Muscle of leg (tissue), 11 donors: ENCODE results near the gene SLCO2B1. TPM values are rescaled to one million over a fixed set of nuclear protein-coding genes. Genes with fewer than 3 reads are reported as not detected.

Source experiments
- DNase-seq: peaks from one replicate; pipeline ENCODE4 v3.0.0; 2013
- H3K27ac ChIP-seq: one replicate; pipeline ENCODE4 v1.5.1; 2013; ENCODE audit warnings: mild to moderate bottlenecking, low read length, control low read depth
- H3K27me3 ChIP-seq: one replicate; pipeline ENCODE4 v1.6.1; 2013; ENCODE audit warnings: low read length; ENCODE audit not compliant: control insufficient read depth, insufficient read depth
- H3K36me3 ChIP-seq: one replicate; pipeline ENCODE4 v1.6.1; 2013; ENCODE audit warnings: low read length; ENCODE audit not compliant: control insufficient read depth, insufficient read depth
- H3K4me1 ChIP-seq: one replicate; pipeline ENCODE4 v1.6.1; 2013; ENCODE audit warnings: low read length; ENCODE audit not compliant: control insufficient read depth, insufficient read depth
- H3K4me3 ChIP-seq: one replicate; pipeline ENCODE4 v1.5.1; 2013; ENCODE audit warnings: low read length, control low read depth
- H3K9me3 ChIP-seq: replicated peaks from 2 replicates; pipeline ENCODE4 v1.6.1; 2013; ENCODE audit warnings: low read depth, low read length; ENCODE audit not compliant: control insufficient read depth
- WGBS: methylation state at CpG from one replicate; pipeline ENCODE4 v1.1.5; 2013; ENCODE audit warnings: missing lambda C conversion rate; ENCODE audit not compliant: insufficient coverage; 5-methylcytosine and 5-hydroxymethylcytosine counted together
- polyA plus RNA-seq, 8 donors: library from polyadenylated mRNA; unstranded; fragments of 120-200 nt; gene quantifications; one replicate each; pipeline versions ENCODE4 v1.2.1 to v1.2.3, GENCODE V29; 2013; ENCODE audit warnings: inconsistent platforms in 1 of 8, low replicate concordance in 1 of 8; ENCODE audit not compliant: insufficient read length in 8 of 8, insufficient read depth in 1 of 8
- total RNA-seq: library from RNA; stranded (reverse); fragments of 120-200 nt; gene quantifications from one replicate; pipeline ENCODE4 v1.2.4, GENCODE V29; 2013

Gene SLCO2B1
- total and polyA plus RNA-seq, 9 donors = 8.2 to 19.3 (median 12.7) TPM

DNA sequence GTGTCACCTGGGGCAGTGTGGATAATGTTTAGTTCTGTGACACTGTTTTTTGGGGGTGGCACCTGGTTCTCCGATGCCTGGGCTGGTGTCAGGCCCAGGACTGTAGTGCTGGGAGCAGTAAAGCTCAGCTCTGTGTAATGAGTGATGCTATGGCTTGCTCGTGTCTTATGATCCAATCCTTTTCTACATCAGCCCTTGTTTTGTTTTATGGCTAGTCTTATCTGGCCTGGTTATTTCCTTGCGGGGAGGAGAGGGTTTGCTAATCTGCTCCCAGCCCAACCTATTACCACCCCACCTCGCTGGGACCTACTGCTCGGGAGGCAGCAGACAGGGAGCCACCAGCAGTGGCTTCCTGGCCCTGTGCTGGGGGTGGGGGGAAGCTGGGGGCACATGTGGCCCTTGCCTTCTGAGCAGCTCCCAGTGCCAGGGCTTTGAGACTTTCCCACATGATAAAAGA lies 54.7 kb downstream of the SLCO2B1 start:
- Histone ChIP-seq H3K27ac (no peak overlapping the region), H3K27me3 (no peaks in the 10 kb centered on the region), H3K4me3 (no peak overlapping the region), H3K9me3 (no peaks in the 10 kb centered on the region), H3K36me3 (peaks cover 3% of the 10 kb centered on the region), H3K4me1 (peaks cover 7% of the 10 kb centered on the region)
- DNase-seq = no peak
- WGBS = 60% methylated on average over 1 of the region's 5 CpGs

DNA sequence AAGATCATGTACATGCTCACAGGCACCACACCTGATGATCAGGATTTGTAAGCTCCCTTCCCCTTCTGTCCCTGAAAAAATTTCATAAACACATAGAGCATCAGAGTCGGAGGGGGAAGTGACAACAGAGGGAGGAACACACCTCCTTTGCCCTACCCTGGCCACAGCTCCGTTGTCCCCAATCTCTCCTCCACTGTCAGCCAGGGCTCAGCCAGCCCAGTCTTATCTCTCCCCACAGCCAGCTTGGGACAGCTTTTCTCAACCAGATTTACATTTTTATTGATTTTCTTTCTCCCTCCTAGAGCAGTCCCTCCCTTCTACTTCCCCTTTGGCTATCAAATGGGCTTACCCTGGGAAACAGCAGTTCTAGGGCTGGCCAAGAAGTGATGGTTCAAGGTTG lies 57.5 kb downstream of the SLCO2B1 start:
- no peaks in the 10 kb centered on the region for H3K9me3 ChIP-seq
- H3K4me1 ChIP-seq = peaks cover 7% of the 10 kb centered on the region
- no peak overlapping the region for H3K4me3 ChIP-seq
- peaks cover 3% of the 10 kb centered on the region for H3K36me3 ChIP-seq
- H3K27ac ChIP-seq = no peak overlapping the region
- WGBS = 79% methylated on average over 2 of the region's 2 CpGs
- no peak for DNase-seq
- no peaks in the 10 kb centered on the region for H3K27me3 ChIP-seq

DNA sequence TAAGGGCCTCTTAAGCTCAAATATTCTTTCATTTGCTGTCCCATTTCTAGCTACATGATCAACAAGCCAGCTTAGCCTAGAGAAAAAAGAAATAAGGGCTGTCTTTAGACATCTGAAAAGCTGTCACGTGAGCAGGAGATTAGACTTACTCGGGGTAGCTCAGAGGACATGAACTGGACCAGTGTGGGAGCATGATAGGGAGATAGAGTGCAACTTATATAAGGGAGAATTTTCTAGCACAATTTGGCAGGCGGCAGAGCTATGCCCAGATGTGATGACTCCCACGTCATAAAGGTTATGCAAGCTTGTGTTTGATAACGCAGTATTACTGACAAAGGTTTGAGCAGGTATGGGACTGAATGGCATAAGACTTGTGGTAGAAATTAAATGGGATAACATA lies 61.5 kb downstream of the SLCO2B1 start:
- H3K4me1 ChIP-seq = no peaks in the 10 kb centered on the region
- H3K36me3 ChIP-seq = no peaks in the 10 kb centered on the region
- DNase-seq = no peak
- no peak overlapping the region for H3K27ac ChIP-seq
- no peak overlapping the region for H3K4me3 ChIP-seq
- H3K27me3 ChIP-seq = no peaks in the 10 kb centered on the region
- H3K9me3 ChIP-seq = no peaks in the 10 kb centered on the region
- 82% methylated on average over 4 of the region's 5 CpGs for WGBS

DNA sequence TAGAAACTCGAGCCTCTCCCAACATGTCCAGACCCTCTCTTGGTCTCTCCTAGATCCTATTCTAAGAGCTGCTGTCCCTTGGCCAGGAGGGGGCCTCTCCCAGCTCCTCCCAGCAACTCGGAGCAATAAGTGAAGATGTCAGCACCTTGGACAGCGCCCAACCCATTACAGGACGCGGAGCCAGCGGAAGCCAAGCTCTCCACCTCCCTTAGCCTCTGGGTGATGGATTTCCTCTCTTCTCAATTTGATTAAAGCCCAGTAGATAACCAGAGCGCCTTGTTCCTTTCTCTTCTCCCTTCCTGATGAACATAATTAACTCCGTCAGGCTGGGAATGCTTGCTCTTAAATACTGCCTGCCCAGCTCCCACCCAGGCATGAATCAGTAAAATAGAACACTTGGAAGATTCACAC lies 63.5 kb downstream of the SLCO2B1 start:
- Histone ChIP-seq H3K27me3 (peaks cover 2% of the 10 kb centered on the region), H3K4me3 (no peak overlapping the region), H3K27ac (no peak overlapping the region), H3K4me1 (no peaks in the 10 kb centered on the region), H3K36me3 (no peaks in the 10 kb centered on the region), H3K9me3 (no peaks in the 10 kb centered on the region)
- peak; percentile 90 for DNase-seq
- 2% methylated on average over 6 of the region's 8 CpGs for WGBS

DNA sequence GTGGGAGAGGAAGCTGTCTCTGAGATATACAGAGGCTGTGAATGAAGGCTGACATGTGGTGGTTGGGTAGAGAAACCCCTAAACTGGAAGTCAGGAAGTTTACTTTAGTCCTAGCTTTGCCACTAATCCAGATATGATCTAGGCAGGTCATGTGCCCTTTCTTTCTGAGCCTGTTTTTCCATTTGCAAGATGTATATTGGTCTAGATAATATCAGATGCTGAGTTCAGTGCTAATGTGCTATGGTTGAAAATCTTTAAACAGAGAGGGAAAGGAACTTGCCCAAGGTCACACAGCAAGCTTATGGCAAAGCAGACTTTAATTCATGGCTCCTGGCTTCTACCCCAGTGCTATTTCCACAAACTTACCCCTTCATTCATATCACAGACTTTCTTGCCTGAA lies 63.9 kb downstream of the SLCO2B1 start:
- Histone ChIP-seq H3K27ac (no peak overlapping the region), H3K27me3 (peaks cover 2% of the 10 kb centered on the region), H3K4me3 (no peak overlapping the region), H3K9me3 (no peaks in the 10 kb centered on the region), H3K36me3 (no peaks in the 10 kb centered on the region), H3K4me1 (no peaks in the 10 kb centered on the region)
- no peak for DNase-seq

DNA sequence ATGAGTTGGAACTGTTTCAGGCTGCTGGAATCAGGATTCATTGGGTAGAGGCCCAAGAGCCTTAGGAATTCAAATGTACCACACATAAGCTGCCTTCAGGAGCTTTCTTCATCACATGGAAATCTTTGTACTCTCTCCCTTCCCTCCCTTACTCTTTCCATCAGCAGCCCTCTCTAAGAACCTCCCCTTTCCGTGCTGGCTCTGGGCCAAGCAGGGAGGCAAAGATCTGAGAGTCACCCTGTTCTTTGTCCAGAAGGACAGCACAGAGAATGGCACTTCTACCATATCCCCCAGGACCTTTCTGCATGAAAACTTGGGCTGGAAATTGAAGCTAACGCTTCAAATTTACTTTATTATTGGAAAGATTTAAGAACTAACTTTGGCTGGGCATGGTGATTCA lies 69.0 kb downstream of the SLCO2B1 start:
- Histone ChIP-seq H3K9me3 (no peaks in the 10 kb centered on the region), H3K4me3 (no peak overlapping the region), H3K27me3 (peaks cover 3% of the 10 kb centered on the region), H3K36me3 (no peaks in the 10 kb centered on the region), H3K27ac (no peak overlapping the region), H3K4me1 (no peaks in the 10 kb centered on the region)
- no peak for DNase-seq
- WGBS = no CpG with 5 or more reads among the region's 2 CpGs

DNA sequence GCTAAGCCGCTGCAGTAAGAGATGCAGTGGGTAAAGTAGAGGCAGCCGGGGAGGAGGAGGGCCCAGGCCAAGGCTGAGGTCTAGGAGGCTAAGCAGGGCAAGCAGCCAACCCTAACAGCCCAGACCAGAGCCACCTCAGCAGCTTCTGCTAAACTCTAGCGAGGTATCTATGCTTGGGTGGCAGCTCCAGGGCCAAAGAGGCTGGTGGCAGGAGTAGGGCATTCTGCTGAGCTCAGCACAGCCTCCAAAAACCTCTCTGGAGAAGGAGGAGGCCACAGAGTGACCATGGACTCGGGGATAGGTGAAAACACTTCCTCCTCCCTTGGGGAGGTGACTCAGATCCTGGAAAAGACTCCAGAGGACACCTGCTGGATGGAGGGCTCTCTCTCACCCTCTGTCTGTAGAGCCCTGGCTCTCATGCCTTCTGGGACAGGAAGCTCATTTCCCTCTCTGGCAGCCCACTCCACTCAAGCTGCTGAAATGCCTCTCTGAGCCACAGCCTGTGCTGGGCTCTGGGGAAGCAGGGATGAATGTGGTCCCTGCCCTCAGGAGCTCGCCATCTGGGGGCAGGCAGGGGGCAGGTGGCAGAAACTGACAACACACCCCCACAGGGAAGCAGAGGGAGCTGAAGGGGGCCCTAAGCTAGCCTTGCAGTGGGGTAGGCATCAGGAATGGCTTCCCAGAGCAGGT lies 73.2 kb downstream of the SLCO2B1 start:
- no peak overlapping the region for H3K27ac ChIP-seq
- no CpG with 5 or more reads among the region's 5 CpGs for WGBS
- peaks cover 3% of the 10 kb centered on the region for H3K27me3 ChIP-seq
- no peak overlapping the region for H3K4me3 ChIP-seq
- no peaks in the 10 kb centered on the region for H3K4me1 ChIP-seq
- DNase-seq = no peak
- H3K36me3 ChIP-seq = no peaks in the 10 kb centered on the region
- no peaks in the 10 kb centered on the region for H3K9me3 ChIP-seq

DNA sequence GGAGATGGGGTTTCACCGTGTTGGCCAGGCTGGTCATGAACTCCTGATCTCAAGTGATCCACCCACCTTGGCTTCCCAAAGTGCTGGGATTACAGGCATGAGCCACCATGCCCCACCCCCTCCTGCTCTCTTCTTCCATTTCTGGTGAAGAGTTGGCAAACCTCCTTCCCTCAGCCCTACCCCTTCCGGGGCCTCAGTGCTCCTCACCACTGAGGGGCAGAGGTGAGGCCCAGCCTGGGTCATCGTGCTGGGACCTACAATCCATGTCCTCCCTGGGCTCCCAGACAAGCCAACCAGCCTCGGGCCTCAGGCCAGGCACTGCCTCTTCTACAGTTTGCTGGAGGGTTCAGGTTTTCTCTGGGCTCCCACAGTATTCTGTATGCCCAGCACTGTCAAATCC lies 74.9 kb downstream of the SLCO2B1 start:
- H3K27me3 ChIP-seq = peaks cover 3% of the 10 kb centered on the region
- WGBS = 42% methylated on average over 3 of the region's 4 CpGs
- no peaks in the 10 kb centered on the region for H3K4me1 ChIP-seq
- no peaks in the 10 kb centered on the region for H3K9me3 ChIP-seq
- no peak for DNase-seq
- H3K4me3 ChIP-seq = no peak overlapping the region
- H3K36me3 ChIP-seq = no peaks in the 10 kb centered on the region
- no peak overlapping the region for H3K27ac ChIP-seq

DNA sequence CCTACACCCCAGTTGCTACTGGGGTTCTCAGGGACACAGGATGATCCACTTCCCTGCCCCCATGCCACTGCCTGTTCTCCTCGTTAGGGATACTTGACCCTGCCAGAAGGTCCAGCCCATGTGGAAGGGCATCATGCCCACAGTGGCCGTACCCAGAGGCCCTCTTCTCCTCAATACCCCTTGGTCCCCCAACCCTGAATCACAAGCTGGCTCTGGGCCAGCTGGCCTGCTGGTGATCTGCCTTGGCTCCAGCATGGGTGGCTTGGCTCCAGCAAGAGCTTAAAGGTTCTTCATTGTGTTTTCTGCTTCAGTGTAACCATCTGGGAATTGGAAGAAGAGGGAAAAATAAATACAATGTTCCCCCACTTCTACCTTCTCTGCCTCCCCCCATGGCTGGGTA lies 78.6 kb downstream of the SLCO2B1 start:
- 54% methylated on average over 2 of the region's 2 CpGs for WGBS

DNA sequence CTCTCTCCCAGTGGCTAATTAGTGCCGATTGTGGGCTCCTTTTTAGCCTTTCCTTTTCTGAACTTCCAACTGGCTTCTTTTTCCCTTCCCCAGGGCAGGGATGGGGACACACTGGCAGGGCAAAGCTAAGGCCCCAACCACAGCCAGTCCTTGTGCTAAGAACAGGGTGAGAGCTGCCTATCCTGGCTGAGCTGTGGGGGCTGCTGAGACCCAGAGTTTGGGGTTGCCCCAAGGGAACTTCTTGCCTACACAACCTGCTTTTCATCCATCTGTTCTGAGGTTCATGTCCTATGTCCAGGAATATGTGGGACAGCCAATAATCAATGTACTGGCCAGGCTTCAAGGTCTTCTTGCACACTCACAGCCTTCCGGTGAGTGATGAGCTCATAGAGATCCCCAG lies 79.7 kb downstream of the SLCO2B1 start:
- Histone ChIP-seq H3K36me3 (no peaks in the 10 kb centered on the region), H3K4me3 (no peak overlapping the region), H3K4me1 (no peaks in the 10 kb centered on the region), H3K9me3 (no peaks in the 10 kb centered on the region), H3K27me3 (peaks cover 4% of the 10 kb centered on the region), H3K27ac (no peak overlapping the region)
- DNase-seq = no peak
- no CpG with 5 or more reads among the region's 2 CpGs for WGBS

More for the DNA sequence above, 78.6 kb downstream of the SLCO2B1 start:
- no peaks in the 10 kb centered on the region for H3K36me3 ChIP-seq
- H3K4me1 ChIP-seq = no peaks in the 10 kb centered on the region
- peaks cover 2% of the 10 kb centered on the region for H3K27me3 ChIP-seq
- DNase-seq = no peak
- H3K27ac ChIP-seq = no peak overlapping the region
- H3K4me3 ChIP-seq = no peak overlapping the region
- H3K9me3 ChIP-seq = no peaks in the 10 kb centered on the region

DNA sequence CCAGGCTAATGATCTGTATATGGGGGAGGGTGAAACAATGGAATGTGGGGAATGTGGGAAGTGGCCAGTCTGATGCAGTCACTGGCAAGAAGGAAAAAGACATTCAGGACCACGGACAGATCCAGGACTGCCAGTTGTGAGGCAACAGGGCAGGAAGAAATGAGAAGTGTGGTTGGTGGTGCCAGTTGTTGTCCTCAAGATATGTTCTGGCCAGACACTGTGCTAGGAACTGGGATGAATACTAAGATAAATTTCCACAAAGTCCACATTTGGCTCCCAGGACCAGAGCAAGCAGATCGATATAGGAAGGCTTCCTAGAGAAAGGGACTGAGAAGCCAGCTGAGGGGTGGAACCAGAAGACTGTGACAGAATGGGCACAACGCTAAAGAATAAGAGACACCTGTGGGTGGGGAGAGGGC lies 82.9 kb downstream of the SLCO2B1 start:
- H3K4me1 ChIP-seq = no peaks in the 10 kb centered on the region
- H3K4me3 ChIP-seq = no peak overlapping the region
- no peaks in the 10 kb centered on the region for H3K9me3 ChIP-seq
- H3K27ac ChIP-seq = no peak overlapping the region
- H3K36me3 ChIP-seq = no peaks in the 10 kb centered on the region
- H3K27me3 ChIP-seq = peaks cover 11% of the 10 kb centered on the region
- 52% methylated on average over 3 of the region's 3 CpGs for WGBS
- DNase-seq = peak; percentile 63
